Bronchial epithelial cell (primary cell): ENCODE data around the gene AGRN. TPM values are rescaled to one million over a fixed set of nuclear protein-coding genes. Genes with fewer than 3 reads are reported as not detected.

Source experiments
- DNase-seq: peaks from one replicate; pipeline ENCODE4 v3.0.0-alpha.2; 2010; ENCODE audit warnings: low read depth
- FAIRE-seq: peaks from 2 replicates; lab custom pipeline; 2011; peaks lifted over from hg19 to GRCh38; lab: Jason Lieb, UNC
- H3K27me3 ChIP-seq: 2 replicates; pipeline ENCODE4 v1.5.1; 2011; ENCODE audit warnings: low read length; ENCODE audit not compliant: control insufficient read depth, insufficient read depth
- H3K36me3 ChIP-seq: 2 replicates; pipeline ENCODE4 v1.5.1; 2011; ENCODE audit warnings: low read length; ENCODE audit not compliant: control insufficient read depth, insufficient read depth
- H3K4me3 ChIP-seq: 2 replicates; pipeline ENCODE4 v1.5.1; 2011; ENCODE audit warnings: mild to moderate bottlenecking, low read depth, low read length, control low read depth
- total RNA-seq: library from RNA; depleted of rRNA; stranded (reverse); fragments of >200 nt; gene quantifications from 2 replicates; pipeline ENCODE4 v1.2.1, GENCODE V29; 2014
- TF ChIP-seq, protein P1 (sequence below): IDR thresholded peaks from 2 replicates; pipeline ENCODE4 v1.5.1; 2011; ENCODE audit warnings: mild to moderate bottlenecking, moderate library complexity, low read length, control low read depth, inconsistent platforms; ENCODE audit not compliant: insufficient read depth, severe bottlenecking

Gene AGRN
- total RNA-seq, 1 donor from 2014 or later: 117 TPM

DNA sequence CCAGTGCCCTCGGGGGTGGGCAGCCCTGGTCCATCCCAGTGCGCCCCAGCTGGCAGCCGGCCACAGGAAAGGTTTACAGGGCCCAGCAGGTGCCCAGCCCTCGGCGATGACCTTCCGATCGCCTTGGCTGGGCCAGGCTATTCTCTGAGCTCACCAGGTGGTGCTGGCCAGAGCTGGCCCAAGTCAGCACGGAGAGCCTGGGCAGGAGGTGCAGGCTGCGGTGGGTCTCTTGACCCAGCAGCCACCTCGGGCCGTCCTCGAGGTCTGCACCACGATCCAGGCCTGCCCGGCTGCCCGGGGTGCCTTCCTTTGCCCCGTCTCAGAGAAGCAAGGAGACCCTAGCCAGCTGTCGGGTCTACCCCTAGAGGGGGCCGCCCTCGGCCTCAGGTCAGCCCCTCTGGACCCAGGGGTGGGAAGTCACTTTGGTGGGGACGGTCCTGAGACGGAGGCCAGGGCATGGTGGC lies 38.4 kb upstream of the AGRN start:
- no peaks in the 10 kb centered on the region for H3K36me3 ChIP-seq
- FAIRE-seq (no peak), DNase-seq (no peak)
- no peak overlapping the region for H3K4me3 ChIP-seq
- H3K27me3 ChIP-seq: peaks cover 13% of the 10 kb centered on the region
- TF ChIP-seq, protein P1, sequence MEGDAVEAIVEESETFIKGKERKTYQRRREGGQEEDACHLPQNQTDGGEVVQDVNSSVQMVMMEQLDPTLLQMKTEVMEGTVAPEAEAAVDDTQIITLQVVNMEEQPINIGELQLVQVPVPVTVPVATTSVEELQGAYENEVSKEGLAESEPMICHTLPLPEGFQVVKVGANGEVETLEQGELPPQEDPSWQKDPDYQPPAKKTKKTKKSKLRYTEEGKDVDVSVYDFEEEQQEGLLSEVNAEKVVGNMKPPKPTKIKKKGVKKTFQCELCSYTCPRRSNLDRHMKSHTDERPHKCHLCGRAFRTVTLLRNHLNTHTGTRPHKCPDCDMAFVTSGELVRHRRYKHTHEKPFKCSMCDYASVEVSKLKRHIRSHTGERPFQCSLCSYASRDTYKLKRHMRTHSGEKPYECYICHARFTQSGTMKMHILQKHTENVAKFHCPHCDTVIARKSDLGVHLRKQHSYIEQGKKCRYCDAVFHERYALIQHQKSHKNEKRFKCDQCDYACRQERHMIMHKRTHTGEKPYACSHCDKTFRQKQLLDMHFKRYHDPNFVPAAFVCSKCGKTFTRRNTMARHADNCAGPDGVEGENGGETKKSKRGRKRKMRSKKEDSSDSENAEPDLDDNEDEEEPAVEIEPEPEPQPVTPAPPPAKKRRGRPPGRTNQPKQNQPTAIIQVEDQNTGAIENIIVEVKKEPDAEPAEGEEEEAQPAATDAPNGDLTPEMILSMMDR: no peak

DNA sequence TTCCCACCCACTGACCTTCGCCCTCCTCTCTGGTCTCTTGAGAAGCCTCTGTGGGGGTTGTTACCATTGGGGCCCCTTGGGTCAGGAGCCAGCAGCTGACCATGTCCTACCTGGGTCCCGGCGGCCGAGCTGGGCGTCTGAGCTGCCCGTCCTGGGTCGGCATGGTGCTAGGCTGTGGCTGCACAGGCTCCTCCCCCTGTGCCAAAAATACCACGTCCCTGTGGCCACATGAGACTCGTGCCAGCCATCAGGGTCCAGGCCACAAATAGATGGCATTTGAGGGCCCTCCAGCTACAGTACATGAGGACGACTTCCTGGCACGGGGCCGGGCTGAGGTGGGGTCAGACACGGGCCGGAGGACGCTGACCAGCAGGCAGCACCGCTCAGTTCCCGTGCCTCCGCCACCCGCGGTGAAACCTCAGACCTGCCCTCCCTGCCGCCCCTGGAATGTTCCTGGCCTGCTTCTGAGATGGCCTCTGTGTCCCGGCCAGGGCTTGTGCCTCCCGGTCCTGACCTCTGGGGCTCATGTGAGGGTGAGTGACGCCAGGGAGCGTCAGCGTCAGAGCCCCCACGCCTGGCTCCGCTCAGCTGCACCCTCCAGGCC lies 37.9 kb upstream of the AGRN start, which contains the start of gene PERM1:
Gene PERM1 (minus strand): TSS at position 139 of the 604 bp plus-strand sequence. CDS start 1,064 bp downstream, outside the sequence.
- Histone ChIP-seq H3K4me3 (no peak within 1 kb of the TSS), H3K27me3 (peaks cover 13% of the 10 kb centered on the region), H3K36me3 (no peaks in the 10 kb centered on the region)
- TF ChIP-seq, protein P1: no peak
- no peak for DNase-seq
- FAIRE-seq: no peak

DNA sequence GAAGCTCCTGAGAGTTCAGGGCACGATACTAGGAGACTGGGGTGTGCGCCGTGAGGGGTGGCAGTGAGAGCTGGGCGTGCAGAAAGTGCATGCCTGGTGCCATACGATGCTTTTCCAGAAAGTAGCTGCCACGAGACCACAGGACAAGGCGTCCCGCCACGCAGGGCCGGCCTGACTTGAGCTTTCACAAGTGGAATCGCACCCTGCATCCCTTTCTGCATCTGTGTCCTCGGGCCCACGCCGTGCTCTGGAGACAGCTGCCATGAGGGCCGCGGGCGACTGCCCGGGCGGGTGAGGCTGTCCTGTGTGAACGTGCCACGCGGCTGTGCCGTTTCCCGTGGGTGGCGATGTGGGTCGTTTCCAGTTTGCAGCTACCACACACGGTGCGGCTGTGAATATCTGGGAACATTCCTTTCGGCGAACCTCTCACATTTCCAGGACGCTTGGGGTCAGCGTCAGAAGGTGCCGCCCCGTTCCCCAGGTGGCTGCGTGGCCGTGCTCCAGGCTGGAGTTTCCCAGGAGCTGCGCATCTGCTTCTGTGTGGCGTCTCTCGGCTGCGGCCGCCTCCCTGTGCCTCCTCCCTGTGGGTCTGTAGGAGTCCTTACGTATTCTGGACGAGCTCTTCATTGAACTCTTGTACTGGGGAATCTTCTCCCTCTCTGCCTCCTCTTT lies 37.0 kb upstream of the AGRN start:
- DNase-seq (no peak), FAIRE-seq (no peak)
- no peaks in the 10 kb centered on the region for H3K36me3 ChIP-seq
- TF ChIP-seq, protein P1: no peak
- H3K4me3 ChIP-seq: no peak overlapping the region
- peaks cover 13% of the 10 kb centered on the region for H3K27me3 ChIP-seq

DNA sequence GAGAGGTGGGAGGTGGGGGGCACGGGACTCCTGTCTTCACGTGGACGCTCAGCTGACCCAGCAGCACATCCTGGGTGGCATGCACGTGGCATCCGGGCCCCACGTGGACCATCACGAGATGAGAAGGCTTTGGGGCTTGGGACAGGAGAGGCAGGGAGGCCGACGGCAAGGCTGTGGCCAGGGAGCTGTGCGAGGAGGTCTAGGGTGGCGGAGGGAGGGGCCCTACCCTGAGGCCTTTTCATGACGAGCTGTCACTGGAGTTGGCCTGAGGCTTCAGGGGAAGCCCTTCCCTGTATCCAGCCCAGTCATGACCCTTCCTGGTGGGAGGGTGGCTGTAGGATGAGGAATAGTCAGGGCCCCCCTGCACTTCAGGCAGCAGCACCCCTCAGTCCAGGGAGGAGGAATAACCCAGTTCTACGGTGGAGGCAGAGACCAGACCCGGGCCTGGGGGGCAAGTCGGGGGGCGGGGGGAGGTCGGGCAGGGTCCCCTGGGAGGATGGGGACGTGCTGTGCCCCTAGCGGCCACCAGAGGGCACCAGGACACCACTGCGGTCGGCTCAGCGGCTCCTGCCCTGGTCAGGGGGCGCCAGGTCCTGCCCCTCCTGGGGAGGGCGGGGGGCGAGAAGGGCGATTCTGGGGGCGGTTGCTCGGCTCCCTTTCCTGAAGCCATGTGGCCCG lies 36.0 kb upstream of the AGRN start:
- Histone ChIP-seq H3K4me3 (no peak overlapping the region), H3K36me3 (no peaks in the 10 kb centered on the region), H3K27me3 (peaks cover 13% of the 10 kb centered on the region)
- no peak for FAIRE-seq
- TF ChIP-seq, protein P1: peak; percentile 87
- no peak for DNase-seq

DNA sequence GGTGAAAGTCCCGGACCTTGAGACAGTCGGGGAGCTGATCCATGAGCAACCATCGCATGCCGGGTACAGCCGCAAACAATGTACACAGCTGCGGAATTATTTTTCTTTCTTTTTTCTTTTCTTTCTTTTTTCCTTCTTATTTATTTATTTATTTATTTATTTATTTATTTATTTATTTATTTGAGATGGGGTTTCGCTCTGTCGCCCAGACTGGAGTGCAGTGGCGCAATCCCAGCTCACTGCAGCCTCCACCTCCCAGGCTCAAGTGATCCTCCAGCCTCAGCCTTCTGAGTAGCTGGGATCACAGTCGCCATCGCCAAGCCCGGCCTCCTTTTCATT lies 35.5 kb upstream of the AGRN start:
- no peak for FAIRE-seq
- no peak for DNase-seq
- TF ChIP-seq, protein P1: no peak
- H3K4me3 ChIP-seq: no peak overlapping the region
- H3K27me3 ChIP-seq: peaks cover 13% of the 10 kb centered on the region
- no peaks in the 10 kb centered on the region for H3K36me3 ChIP-seq
